GM06990 (cell line): ENCODE data around the gene CEACAM7.

Source experiments
- DNase-seq: peaks from one replicate; pipeline ENCODE4 v3.0.0-alpha.2; 2011; ENCODE audit not compliant: insufficient read length; ENCODE audit errors: extremely low read depth
- H3K27me3 ChIP-seq: replicated peaks from 2 replicates; pipeline ENCODE4 v1.6.0; 2011; ENCODE audit warnings: low read length; ENCODE audit not compliant: control insufficient read depth, insufficient read depth
- H3K36me3 ChIP-seq: 2 replicates; pipeline ENCODE4 v1.5.1; 2011; ENCODE audit warnings: low read length; ENCODE audit not compliant: control insufficient read depth, insufficient read depth
- H3K4me3 ChIP-seq: replicated peaks from 2 replicates; pipeline ENCODE4 v1.5.1; 2011; ENCODE audit warnings: low read depth, mild to moderate bottlenecking, control low read depth, low read length
- CTCF ChIP-seq: IDR thresholded peaks from 2 replicates; pipeline ENCODE4 v1.5.1; 2011; ENCODE audit warnings: low read length, control low read depth, mild to moderate bottlenecking, inconsistent platforms; ENCODE audit not compliant: insufficient read depth, poor library complexity, severe bottlenecking

The CEACAM7 gene

DNA sequence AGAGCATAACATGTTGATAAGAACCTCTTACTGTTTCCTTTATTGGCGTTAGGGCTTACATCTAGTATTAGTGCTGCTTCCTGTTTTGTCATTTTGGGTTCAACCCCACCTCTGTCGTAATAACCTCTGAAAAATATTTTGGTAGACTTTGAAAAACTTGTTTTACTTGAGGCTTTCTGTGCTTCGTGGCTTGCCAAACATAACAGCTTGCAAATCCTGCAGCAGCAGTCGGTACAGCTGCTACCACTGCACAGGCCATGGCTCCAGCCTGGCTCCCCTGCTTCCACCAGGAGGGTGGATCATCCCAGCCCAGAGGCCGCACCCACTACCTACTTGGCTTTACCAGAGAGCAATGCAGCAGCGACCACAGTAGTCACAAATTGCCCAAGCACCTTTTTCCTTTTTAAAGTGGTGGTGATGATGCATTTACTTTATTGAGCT is 49.4 kb downstream of the CEACAM7 start:
- Histone ChIP-seq H3K36me3 (no peaks in the 10 kb centered on the region), H3K27me3 (no peaks in the 10 kb centered on the region; the same call in 1 of the 2 replicates), H3K4me3 (no peak overlapping the region)
- DNase-seq = no peak
- no peak for TF ChIP-seq CTCF

DNA sequence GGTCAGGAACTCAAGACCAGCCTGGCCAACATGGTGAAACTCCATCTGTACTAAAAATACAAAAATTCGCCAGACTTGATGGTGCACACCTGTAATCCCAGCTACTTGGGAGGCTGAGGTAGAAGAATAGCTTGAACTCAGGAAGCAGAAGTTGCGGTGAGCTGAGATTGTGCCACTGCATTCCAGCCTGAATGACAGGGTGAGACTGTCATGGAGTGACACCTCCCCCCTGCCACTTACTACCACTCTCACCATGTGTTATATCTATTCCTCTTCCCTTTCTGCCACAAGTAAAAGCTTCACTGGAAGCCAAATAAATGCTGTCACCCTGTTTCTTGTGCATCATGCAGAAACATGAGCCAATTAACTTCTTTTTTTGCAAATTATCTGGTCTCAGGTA is 50.6 kb downstream of the CEACAM7 start:
- H3K36me3 ChIP-seq = no peaks in the 10 kb centered on the region
- H3K27me3 ChIP-seq = no peaks in the 10 kb centered on the region; the same call in 1 of the 2 replicates
- DNase-seq = no peak
- H3K4me3 ChIP-seq = no peak overlapping the region
- TF ChIP-seq CTCF = no peak

DNA sequence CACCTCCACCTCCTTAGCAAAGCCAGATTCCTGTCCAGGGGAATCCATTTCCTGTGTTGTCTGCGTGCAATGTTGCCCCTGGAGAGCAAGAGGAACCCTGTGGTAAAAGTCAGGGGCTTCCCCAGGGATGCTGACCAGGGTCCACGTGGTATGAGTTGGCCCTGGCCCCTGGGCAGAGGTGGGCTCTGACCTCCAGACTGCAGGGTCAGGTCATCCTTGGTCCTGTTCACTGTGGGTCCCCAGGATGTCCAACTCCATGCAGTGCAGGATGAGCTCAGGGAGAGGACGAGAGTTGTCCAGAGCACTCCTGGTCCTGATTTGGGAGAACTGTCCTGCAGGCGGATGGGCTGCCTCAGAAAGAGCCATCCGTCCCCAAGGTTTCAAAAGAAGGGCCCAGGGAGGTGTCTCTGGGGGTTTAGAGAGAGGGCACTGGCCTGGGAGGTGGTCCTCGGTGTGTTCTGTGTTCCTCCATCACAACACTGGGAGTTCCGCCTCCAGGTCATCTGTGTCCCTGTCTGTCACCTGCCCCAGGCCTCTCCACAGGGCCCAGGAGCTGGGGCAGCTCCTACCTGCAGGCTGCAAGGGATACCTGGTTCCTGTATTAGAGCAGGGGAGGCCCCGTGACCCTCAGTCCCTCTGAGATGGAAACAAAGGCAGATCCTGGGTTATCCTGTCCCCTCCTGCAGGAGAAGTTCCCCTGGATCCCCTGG is 59.9 kb downstream of the CEACAM7 start:
- no peak overlapping the region for H3K4me3 ChIP-seq
- DNase-seq = no peak
- H3K36me3 ChIP-seq = no peaks in the 10 kb centered on the region
- TF ChIP-seq CTCF = no peak
- H3K27me3 ChIP-seq = no peaks in the 10 kb centered on the region; the same call in 1 of the 2 replicates

- no peaks in the 10 kb centered on the region; the same call in 1 of the 2 replicates for H3K27me3 ChIP-seq
Measured at GRCh38 chr19:41626877-41627276, 61.2 kb downstream of the CEACAM7 start, which contains the start of gene CEACAM4. Gene CEACAM4 (minus strand): TSS chr19:41627074. CDS start chr19:41626963, 111 bp downstream.

DNA sequence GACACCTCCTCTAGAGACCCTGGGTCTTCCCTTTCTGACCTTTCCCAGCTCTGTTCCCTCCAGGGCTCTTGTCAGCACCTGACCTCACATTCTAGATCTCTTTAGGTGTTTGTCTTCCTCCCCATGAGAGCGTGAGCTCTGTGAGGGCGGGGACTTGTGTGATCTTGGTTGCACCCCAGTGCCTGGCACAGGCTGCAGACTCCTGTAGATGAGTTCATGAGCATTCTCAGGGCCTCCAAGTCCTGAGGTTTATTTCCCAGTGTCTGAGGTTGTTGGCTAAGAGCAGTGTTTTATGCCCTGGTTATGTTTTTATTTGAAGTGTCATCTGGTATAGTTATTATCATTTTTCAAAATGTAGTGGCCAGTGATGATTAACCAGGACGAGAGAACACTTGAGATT is 61.8 kb downstream of the CEACAM7 start:
- no peak for TF ChIP-seq CTCF
- DNase-seq = no peak
- Histone ChIP-seq H3K27me3 (peaks cover 2% of the 10 kb centered on the region; the same call in 1 of the 2 replicates), H3K36me3 (no peaks in the 10 kb centered on the region), H3K4me3 (no peak overlapping the region)

More at GRCh38 chr19:41626877-41627276, 61.2 kb downstream of the CEACAM7 start, which contains the start of gene CEACAM4:
- TF ChIP-seq CTCF = no peak
- Histone ChIP-seq H3K4me3 (no peak within 1 kb of the TSS), H3K36me3 (no peaks in the 10 kb centered on the region)
- no peak for DNase-seq
